Measurements from ENCODE around the gene TESMIN.

- no peak for TF ChIP-seq POLR2A (IDR thresholded peaks at IDR 0.05; ENCODE audit: low read length)
- TF ChIP-seq GATA1 (IDR thresholded peaks at IDR 0.05; ENCODE audit: low read depth, low read length), result no peak
Observed at GRCh38 chr11:68690671-68691401, 60.5 kb downstream of the TESMIN start.
